GOT3 (cell line): ENCODE results near the gene CBR1.
A peak's percentile ranks its signal among the peaks of the same experiment; 100 is the strongest.

ENCODE experiments used
- DNase-seq: peaks from one replicate; lab custom pipeline; 2025; ENCODE audit warnings: mixed read lengths; lab: John Stamatoyannopoulos, UW

The CBR1 gene

DNA sequence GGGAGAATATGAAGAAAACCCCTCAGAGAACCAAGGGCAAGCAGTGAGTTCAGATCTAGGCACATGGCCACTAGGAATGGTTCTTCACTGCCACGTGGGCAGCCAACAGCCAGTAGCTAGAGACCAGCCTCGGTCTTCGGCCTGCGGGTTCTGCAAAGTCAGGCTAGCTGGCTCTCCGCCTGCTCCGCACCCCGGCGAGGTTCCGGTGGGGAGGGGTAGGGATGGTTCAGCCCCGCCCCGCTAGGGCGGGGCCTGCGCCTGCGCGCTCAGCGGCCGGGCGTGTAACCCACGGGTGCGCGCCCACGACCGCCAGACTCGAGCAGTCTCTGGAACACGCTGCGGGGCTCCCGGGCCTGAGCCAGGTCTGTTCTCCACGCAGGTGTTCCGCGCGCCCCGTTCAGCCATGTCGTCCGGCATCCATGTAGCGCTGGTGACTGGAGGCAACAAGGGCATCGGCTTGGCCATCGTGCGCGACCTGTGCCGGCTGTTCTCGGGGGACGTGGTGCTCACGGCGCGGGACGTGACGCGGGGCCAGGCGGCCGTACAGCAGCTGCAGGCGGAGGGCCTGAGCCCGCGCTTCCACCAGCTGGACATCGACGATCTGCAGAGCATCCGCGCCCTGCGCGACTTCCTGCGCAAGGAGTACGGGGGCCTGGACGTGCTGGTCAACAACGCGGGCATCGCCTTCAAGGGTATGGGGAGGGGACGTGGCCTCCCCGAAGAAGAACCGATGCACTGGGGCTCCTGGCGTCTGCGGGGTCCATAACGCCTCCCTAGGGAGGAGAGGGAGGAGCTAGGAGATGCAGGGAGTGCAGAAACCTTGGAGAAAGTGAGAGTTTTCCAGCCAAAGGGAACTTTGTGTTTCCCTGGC, at the start of gene CBR1:
TSS of gene CBR1 (plus strand) at position 312 of the 871 bp plus-strand sequence. CDS start at position 404, 92 bp downstream.
- DNase-seq: peak; percentile 59

GRCh38 chr21:36021251-36021837, 48.5 kb upstream of the CBR1 start:
- DNase-seq: no peak

DNA sequence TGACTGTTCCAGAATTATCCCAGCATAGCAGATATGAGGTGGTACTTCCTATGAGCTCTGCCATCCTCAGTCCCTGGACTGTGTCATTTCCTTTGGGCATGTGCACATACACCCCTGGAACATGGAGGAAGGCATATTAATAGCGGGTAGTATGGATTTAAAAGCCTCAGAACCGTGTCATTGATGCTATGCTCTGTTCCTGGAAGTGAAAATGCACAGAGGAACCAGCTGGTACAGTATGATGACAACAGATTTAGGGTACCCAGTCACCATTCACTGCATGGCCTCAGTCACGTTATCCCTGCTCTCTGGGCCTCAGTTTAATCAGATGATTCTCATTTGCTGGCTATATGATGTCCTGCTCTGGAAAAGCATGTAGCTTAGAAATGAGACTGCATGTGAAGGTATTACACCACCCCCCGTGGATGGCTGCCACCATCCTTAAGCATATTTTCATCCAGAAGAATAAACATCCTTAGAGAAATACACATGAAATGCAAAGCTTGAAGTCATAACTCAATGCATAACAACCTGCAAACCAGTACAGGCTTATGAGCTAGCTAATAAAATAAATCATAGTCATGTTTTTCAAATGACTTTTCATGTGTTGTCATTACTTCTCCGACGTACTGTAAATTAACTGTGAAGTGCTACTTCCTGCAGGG, 47.3 kb upstream of the CBR1 start:
- no peak for DNase-seq

GRCh38 chr21:36023092-36023480, 46.7 kb upstream of the CBR1 start:
- DNase-seq: no peak

GRCh38 chr21:36024782-36025181, 45.0 kb upstream of the CBR1 start:
- no peak for DNase-seq

- no peak for DNase-seq
Measured at GRCh38 chr21:36027347-36027746, 42.5 kb upstream of the CBR1 start.

DNA sequence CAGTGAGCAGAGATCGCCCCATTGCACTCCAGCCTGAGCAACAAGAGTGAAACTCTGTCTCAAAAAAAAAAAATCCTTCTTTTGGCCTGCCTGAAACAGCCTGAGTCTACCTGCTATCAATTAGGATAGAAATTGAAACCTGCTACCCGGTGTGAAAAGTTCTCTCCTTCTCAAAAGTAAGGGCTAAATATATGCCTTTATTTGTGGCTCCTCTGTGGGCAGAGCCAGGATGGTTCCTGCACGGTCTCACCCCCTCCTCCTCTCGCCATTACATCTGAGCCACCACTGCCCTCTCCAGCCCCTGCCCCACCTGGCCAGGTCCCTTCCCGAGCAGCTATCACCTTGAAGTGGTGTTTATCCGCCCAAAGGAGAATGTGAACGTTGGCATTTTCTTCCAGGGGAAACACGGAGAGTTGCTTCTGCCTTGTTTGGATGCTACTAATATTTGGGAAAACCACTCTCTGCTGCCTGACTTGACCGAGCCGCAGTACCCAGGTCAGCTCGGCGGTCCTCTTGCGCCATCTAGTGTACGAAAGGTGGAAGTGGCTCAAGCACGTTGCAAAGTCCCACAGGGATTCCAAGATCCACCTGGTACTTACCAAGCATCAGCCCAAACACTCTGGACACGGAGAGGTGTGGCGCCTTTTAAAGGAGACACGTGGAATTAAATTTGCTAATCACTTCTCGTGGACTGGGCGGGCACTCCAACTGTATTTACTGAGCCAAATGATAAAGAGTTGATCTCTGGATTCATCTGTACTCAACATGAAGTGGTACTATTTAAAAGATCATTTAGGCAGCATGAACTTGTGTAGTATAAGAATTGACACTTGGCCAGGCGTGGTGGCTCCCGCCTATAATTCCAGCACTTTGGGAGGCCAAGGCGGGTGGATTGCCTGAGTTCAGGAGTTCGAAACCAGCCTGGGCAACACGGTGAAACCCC, 41.4 kb upstream of the CBR1 start:
- DNase-seq: peak; percentile 6

- no peak for DNase-seq
Measured at GRCh38 chr21:36029309-36029708, 40.5 kb upstream of the CBR1 start.

DNA sequence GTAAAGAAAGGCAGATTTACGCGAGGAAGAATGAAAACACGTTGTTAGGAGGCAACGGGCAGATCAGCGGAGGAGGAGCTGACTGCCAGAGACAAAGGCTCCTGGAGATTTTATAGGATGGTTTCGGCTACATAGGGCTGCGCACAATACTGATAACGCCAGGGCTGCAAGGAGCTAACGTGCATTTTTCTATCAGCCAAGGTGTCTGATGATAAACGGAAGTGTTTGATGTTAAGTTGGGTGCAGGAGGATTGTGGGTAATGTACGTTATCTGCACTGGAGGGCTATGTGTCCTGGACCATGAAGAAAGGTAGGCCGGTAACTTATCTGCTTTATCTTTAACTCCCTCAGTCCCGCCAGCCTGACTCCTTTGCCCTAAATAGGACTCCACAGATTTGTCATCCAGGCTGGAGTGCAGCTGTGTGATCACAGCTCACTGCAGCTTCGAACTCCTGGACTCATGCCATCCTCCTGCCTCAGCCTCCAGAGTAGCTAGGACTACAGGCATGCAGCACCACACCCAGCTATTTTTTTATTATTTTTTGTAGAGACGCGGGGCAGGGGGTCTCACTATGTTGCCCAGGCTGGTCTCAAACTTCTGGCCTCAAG, 39.1 kb upstream of the CBR1 start:
- no peak for DNase-seq

GRCh38 chr21:36032647-36033406, 37.0 kb upstream of the CBR1 start:
- DNase-seq: no peak

GRCh38 chr21:36034211-36034913, 35.5 kb upstream of the CBR1 start:
- no peak for DNase-seq

DNA sequence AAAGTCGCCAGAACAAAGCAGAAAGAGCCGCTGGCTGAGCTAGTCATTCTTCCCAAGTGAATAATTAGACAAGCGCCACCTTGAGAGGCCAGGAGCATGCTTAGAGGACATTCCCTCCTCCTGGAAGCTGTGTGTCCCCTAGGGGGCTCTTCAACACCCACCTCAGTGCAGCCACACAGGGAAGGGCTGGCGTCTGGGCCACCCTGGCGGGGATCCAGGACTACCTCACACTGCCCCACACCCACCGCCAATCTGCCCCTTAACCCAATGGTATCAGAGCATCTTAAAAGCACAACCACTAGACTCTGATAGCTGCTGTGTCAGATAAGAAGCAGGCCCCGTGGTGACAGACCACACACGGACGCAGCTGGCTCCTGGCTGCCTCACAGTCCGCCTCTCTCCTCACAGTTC, 34.4 kb upstream of the CBR1 start:
- no peak for DNase-seq

GRCh38 chr21:36038701-36039497, 30.9 kb upstream of the CBR1 start:
- no peak for DNase-seq

DNA sequence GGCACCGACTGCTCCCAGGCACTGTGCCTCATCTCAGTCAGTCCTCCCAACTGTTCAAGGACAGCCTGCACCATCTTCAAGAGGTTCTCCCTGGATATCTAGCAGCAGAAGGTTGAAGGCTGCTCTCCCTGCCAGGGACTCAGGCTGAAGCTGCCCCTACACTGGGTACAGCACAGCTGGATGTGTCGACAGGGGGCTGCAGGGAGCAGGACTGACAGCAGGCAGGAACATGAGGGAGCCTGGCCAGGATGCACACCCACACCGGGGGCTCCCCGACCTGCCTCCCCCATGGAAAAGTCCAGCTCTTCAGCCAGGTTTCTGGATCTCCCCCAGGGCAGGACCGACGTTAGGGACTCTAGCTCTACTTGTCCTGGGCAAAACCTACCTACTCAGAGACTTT, 30.0 kb upstream of the CBR1 start:
- no peak for DNase-seq

DNA sequence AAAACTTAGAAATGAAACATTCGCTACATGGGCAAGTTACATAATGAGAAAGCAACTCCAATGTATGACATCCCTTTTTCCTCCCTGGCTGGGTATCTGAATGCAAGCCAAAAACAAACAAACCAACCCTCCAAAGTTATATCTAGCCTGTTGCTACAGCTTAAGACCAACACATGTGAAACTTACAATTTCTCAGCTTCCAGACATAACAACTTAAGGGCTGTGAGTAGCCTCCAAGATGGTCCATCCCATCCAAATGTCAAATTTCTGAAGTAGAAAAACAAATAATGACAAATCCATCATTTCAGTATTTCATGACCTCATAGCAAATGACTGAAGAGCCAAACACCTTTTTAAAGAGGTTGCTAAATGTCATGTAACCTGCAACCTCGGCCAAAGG, 29.4 kb upstream of the CBR1 start:
- DNase-seq: no peak

- no peak for DNase-seq
Measured at GRCh38 chr21:36041910-36042309, 27.9 kb upstream of the CBR1 start.

DNA sequence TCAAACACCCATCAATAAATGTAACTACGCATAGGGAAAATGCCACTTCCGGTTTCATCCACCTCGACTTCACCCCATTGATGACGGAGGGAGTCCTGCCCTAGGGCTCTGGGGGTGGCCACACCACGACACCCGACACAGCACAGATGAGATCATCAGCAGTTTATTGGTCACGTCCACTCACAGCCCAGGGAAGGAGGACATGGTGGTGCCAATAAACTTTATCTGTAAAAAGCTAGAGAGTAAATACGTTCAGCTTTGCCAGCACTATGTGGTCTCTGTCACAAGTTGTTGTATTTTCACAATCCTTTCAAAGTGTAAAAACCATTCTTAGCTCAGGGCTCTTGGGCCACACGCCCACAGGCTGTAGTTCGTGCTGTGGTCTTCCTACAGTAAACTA, 25.8 kb upstream of the CBR1 start:
- DNase-seq: no peak

GRCh38 chr21:36045993-36046392, 23.8 kb upstream of the CBR1 start:
- DNase-seq: no peak

DNA sequence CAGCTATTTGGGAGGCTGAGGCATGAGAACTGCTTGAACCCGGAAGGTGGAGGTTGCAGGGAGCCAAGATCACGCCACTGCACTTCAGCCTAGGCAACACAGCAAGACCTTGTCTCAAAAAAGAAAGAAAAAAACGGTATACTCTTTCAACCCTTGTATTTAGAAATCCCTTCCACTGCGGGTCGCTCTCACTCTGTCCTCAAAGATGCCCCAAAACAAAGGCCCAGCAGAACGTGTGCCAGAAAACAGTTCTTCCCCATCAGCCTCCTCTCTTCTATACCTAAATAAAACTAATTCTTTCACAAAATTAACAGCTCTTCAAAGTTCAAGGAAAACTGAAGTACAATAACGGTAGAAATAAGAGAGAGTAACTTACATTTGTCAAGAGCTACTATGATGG, 22.7 kb upstream of the CBR1 start:
- no peak for DNase-seq
